ENCODE results near the gene MAD1L1.

The MAD1L1 gene

DNA sequence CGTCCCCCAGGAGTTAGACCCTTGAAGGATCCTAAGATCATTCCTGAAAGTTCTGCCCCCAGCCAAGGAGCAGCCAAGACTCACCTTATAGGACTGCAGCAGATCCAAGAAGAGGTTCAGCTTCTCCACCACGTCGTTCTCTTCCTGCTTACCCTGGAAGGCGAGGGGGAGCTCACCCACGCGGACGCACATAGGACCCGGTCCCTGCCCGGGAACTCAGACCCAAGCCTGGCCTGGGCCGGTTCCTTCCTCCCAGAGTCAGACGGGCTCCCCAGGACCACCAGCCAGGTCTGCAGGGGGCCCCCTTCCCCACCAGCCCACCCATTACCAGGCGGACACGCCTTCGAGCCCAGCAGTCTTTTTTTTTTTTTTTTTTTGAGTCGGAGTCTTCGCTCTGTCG lies 24.9 kb upstream of the MAD1L1 start:
- no peak for DNase-seq

GRCh38 chr7:2257046-2257551 lies 24.4 kb upstream of the MAD1L1 start:
- DNase-seq = no peak

GRCh38 chr7:2256306-2257045 lies 23.7 kb upstream of the MAD1L1 start:
- DNase-seq = no peak

DNA sequence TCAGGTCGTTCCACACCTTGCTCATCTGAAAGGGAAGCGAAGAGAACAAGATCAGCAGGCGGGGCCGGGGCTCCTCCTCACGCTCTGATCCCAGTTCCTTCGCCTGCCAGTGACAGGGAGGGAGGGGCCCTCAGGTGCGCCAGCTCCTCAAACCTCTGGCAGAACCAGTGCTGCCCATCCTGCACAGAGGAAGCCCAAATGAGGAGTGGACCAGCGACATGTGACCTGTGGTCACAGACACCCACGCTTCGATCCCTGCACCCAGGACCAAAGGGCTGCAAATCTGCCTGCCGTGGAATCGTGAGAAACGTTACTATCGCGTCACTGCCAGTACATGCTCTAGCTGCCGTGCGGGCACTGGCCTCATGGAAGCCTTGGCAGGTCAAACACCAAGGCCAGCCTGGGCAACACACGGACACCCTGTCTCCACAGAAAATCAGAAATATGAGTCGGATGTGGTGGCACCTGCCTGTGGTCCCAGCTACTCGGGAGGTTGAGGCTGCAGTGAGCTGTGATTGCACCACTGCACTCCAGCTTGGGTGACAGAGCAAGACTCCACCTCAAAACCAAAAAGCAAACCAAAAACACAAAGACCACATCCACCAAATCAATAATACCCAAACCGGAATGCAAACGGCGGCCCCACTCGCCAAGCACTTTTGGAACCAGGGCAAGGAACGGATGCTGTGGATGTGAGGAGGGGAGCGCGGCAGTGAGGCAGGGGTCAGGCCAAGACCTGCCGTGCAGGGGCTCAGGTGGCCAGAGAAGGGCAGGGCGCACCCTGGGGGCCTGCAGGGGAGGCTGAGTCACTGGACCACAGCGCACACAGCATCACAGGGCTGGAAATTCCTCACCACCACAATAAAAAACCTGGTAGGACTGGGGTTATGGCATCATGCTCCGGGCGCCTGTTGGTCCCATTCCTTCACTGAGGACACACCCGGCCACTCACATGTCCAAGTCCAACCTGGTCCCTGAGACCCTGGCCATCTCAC lies 22.7 kb upstream of the MAD1L1 start:
- no peak for DNase-seq

GRCh38 chr7:2254429-2255144 lies 21.8 kb upstream of the MAD1L1 start:
- DNase-seq = no peak

GRCh38 chr7:2253525-2254244 lies 20.9 kb upstream of the MAD1L1 start:
- no peak for DNase-seq

DNA sequence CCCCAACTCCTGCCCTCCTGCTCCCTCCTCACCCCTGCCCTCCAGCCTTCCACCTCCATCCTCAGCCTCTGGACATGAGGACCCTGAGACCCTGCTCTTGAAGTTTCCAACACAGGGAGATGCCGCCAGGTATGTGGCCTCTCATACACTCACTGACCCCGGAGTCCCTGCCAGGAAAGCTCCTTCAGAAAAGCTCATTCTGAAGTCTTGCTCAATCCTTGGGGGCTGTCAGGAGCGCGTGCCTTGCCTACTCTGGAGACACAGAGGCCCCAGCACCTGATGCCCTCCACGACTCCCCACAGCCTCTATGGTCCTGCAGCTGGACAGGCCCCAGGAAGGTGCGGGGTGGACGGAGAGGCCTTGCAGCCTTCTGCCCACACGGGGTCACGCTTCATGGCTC lies 20.3 kb upstream of the MAD1L1 start:
- no peak for DNase-seq

GRCh38 chr7:2251841-2252771 lies 19.4 kb upstream of the MAD1L1 start:
- DNase-seq = no peak

GRCh38 chr7:2251381-2251780 lies 18.6 kb upstream of the MAD1L1 start:
- DNase-seq = no peak

DNA sequence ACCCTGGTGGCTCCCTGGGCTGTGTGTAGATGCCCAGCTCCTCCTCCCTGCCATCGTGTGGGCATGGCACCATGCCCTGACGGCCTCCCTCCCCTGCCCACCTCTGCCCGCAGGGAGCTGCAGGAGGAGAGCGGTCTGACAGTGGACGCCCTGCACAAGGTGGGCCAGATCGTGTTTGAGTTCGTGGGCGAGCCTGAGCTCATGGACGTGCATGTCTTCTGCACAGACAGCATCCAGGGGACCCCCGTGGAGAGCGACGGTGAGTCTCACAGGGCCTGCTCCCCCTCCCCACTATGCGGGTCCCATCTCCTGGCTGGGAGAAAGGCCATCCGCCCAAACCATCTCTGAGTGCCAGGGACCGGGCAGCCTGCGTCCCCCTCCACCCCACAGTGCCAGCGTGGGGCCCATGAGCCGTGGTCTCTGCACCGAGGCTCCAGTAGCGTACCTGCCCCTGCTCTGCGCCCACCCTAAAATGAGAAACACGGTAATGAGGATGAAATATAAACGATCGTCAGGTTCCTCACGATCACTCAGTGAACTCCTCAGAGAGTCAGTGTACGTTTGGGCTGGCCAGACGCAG lies 17.1 kb upstream of the MAD1L1 start:
- no peak for DNase-seq

GRCh38 chr7:2248984-2249694 lies 16.4 kb upstream of the MAD1L1 start:
- no peak for DNase-seq

- DNase-seq = no peak
These were observed 14.6 kb upstream of the MAD1L1 start for GRCh38 chr7:2247141-2247995.

GRCh38 chr7:2245883-2246675 lies 13.3 kb upstream of the MAD1L1 start:
- DNase-seq = no peak

- DNase-seq = no peak
These were observed 11.8 kb upstream of the MAD1L1 start for GRCh38 chr7:2244404-2244995.

DNA sequence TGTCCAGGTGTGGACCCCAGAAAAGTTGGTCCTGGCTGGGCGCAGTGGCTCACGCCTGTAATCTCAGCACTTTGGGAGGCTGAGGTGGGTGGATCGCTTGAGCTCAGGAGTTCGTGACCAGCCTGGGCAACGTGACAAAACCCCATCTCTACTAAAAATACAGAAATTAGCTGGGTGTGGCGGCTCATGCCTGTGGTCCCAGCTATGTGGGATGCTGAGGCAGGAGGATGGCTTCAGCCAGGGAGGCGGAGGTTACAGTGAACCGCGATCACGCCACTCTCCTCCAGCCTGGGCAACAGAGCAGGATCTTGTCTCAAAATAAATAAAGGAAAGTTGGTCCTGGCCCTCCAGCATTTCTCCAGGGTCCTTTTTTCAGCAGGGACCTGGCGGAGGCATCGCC lies 10.7 kb upstream of the MAD1L1 start:
- DNase-seq = no peak

DNA sequence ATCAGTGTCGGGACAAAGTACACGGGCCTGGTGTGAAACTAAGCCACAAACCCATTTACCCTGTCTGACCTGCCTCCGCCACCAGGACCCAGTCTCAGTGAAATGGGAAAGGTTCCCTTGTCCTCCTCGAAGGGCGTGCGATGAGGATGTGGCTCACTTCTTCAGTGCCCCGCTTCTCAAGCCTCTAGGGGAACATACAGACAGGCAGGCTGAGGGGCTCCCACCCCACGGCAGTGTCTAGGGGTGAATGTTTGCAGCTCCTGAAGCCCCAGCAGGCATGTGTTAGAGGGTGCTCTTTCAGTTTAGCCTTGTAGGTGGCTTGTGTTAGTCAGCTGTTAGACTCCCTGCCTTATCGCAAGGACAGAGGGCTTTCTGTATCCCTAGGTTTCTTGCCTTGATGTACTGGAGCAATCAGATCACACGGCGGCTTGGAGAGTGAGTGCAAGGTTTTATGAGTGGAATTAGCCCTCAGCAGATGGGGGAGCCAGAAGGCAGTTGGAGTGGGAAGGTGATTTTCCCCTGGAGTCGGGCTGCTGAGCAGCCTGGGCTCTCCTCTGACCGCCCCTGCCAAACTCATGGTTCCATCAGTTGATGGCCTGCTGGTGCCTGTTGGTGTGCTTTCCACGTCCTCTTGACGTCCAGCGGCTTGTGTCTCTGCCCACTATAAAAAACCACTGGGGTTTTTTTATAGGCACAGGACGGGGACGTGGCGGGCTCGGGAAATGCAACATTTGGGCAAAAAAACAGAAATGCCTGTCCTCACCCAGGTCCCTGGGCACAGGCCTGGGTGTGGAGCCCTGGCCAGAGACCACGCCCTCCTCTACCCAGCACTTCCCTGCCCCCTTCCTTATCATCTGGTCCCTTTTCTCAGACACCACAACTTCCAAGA lies 10.0 kb upstream of the MAD1L1 start:
- no peak for DNase-seq
